GM18507 (cell line): ENCODE results near the gene FOXP2.
"Not testable (repeated sequence)": the region's sequence is repeated elsewhere in the genome, so short reads cannot be mapped to it uniquely, and the experiment has no call there.

Experiments used
- DNase-seq: peaks from one replicate; pipeline ENCODE4 v3.0.0; 2011; ENCODE audit warnings: low read depth; ENCODE audit not compliant: insufficient read length; ENCODE audit errors: extremely low spot score
- FAIRE-seq: peaks from 2 replicates; lab custom pipeline; 2011; peaks lifted over from hg19 to GRCh38; lab: Jason Lieb, UNC

The FOXP2 gene

GRCh38 chr7:114419441-114420272 is 5.0 kb downstream of the FOXP2 start:
- DNase-seq: no peak
- no peak for FAIRE-seq

- no peak for FAIRE-seq
- no peak for DNase-seq
Observed at GRCh38 chr7:114422507-114423501, 8.2 kb downstream of the FOXP2 start.

DNA sequence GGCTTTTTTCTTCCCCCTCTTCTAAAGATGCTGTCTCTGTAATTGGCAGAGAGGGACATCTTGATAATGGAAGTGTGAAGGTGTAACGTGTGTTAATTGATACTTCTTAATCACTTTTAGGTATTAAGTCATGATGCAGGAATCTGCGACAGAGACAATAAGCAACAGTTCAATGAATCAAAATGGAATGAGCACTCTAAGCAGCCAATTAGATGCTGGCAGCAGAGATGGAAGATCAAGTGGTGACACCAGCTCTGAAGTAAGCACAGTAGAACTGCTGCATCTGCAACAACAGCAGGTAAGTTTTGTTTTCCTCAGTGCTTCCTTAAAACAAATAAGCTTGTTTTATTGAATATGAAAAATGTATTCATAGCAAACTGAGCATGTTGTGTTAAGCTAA is 11.8 kb downstream of the FOXP2 start:
- DNase-seq (no peak), FAIRE-seq (no peak)

GRCh38 chr7:114426824-114427223 is 12.2 kb downstream of the FOXP2 start:
- DNase-seq (no peak), FAIRE-seq (no peak)

DNA sequence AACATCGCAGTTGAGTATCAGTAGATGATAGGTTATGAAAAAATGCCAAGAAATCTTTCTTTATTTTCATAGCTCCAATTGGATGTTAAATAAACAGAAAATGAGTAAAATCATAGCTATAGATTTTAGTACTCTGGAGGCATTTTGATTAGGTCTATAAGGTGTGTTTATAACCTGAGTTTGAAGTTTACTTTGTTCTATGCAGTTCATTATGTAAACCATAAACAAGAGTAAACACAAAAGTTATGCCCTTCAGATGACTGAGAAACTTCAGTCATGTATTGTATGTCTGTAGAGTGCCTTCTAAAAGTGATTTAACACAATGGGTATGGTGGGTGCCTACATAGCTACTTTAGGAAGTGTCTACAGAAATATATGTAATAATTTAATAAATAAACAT is 13.6 kb downstream of the FOXP2 start:
- no peak for FAIRE-seq
- DNase-seq: no peak

- FAIRE-seq (no peak), DNase-seq (no peak)
Observed at GRCh38 chr7:114431189-114431588, 16.6 kb downstream of the FOXP2 start.

DNA sequence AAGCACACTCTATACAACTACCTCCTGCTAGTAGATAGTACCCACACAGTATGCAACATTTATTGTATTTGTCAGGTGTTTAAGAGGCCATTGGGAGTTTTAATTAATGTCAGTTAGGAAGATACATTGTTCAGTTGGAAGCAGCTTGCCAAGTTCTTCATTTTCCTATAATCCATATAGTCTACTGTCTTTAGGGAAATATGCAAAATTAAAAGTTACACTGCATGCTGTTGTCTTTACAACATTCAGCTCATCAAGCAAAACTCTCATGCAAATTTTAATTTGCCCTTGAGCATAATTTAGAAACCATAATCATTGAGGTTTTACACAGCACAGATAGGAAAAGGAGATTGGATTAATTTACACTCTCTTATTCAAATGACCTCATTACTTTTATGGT is 17.4 kb downstream of the FOXP2 start:
- DNase-seq (no peak), FAIRE-seq (no peak)

DNA sequence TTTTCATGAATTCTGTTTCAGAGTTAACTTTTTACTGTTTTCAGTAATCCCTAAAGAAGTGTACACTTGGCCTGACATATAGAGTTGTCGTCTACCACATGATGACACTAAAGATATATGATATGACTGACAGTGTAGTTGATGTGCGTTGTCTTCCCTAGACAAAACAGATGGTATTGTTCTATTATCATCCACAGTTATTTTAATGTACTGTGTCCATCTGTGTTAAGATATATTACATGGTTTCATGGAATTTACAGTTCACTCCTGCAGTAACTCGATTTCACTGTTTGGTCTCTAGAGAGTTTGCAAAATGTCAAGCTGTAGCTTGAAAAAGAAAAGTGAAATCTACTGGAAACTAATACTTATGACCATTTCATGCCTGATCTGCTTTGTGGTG is 18.1 kb downstream of the FOXP2 start:
- FAIRE-seq (no peak), DNase-seq (no peak)

DNA sequence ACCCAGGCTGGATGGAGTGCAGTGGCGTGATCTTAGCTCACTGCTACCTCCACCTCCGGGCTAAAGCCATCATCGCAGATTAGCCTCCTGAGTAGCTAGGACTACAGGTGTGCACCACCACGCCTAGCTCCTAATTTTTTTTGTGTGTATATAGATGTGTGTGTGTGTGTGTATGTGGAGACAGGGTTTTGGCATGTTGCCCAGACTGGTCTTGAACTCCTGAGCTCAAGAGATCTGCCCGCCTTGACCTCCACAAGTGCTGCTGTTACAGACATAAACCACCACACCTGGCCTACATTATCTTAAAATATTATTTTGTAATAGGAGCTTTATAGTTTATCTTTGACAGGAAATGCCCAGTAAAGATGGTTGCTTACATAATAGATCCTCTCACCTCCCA is 25.0 kb downstream of the FOXP2 start:
- FAIRE-seq (no peak), DNase-seq (no peak)

GRCh38 chr7:114440927-114441326 is 26.3 kb downstream of the FOXP2 start:
- not testable (repeated sequence) for FAIRE-seq, DNase-seq

GRCh38 chr7:114444196-114444595 is 29.6 kb downstream of the FOXP2 start:
- FAIRE-seq (no peak), DNase-seq (no peak)

DNA sequence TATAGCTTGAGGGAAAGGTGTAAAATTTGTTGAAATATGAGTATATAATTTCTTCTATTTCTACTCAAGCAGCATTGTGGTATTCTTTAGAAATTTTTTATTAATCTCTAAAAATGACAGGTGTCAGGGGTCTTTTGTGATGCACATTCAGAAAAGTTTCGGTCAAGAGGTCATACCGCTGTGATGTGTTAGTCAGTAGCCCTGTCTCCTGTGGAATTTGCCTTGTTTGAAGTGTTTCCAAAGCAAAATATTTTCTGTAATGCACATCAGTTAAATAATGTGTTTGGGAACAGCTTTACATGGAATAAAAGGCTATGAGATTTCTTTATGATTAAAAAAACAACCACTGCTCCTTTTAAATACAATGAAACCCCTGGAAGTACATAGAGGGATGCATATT is 35.8 kb downstream of the FOXP2 start:
- FAIRE-seq (no peak), DNase-seq (no peak)

DNA sequence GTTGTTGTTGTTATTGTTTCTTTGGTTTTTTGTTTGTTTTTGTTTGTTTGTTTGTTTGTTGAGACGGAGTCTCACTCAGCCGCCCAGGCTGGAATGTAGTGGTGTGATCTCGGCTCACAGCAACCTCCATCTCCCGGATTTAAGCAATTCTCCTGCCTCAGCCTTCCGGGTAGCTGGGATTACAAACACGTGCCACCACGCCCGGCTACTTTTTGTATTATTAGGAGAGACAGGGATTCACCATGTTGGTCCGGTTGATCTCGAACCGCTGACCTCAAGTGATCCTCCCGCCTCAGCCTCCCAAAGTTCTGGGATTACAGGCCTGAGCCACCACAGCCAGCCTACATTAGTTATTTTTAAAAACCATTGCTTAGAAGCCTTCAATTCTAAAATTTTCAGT is 45.0 kb downstream of the FOXP2 start:
- FAIRE-seq (no peak), DNase-seq (no peak)

DNA sequence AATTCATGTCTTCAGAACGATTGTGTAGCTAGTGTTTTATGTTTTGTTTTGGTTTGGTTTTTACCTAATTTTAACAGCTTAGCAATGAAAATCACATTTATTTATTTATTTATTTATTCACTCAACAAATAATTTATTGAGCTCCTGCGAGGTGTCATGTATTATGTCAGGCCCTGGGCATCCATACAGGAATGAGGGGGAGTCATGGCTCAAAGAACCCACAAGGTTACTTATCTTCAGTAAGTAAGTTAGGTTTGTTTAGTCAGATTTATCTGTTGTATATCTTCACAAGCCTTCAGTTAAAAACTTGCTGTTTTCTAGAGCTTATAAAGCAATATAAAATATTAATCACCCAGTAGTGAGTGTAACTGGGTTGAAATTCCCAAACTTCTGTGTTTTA is 45.4 kb downstream of the FOXP2 start:
- no peak for FAIRE-seq
- no peak for DNase-seq

DNA sequence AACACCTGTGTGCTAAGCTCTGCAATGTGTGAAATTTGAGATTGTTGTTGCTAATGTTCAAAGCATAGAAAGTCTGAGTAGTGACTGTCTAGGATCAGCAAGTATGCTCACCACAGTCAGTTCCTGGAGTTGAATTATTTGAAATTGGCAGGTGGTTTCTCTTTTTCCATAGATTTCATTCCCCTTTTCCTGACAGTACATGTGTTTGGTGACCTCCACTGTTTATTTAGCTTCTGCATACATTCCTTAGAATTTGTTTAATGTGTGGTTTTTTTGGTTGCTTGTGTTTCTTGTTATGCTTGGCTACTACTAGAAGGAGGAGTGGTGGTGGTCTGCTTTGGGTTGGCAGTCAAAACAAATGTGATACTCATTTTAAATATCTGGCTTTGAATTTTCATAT is 52.3 kb downstream of the FOXP2 start:
- DNase-seq (no peak), FAIRE-seq (no peak)

DNA sequence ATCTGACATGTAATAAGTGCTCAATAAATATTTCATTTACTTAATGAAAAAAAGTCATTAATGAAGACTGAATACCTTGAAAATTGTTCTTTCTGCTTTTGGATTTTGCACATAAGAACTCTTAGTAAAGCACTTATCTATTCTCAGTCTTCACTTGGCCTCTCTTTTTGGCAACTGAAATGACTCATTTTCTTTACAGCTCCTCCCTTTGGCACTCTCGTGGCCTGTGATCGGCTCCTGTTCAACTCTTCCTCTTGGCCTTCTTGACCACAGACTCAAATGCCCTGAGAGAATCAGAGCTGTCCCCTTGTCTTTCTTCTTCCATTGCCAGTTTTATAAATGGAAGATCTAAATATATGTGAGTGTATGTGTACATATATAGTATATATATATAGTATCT is 54.2 kb downstream of the FOXP2 start:
- FAIRE-seq (no peak), DNase-seq (no peak)

DNA sequence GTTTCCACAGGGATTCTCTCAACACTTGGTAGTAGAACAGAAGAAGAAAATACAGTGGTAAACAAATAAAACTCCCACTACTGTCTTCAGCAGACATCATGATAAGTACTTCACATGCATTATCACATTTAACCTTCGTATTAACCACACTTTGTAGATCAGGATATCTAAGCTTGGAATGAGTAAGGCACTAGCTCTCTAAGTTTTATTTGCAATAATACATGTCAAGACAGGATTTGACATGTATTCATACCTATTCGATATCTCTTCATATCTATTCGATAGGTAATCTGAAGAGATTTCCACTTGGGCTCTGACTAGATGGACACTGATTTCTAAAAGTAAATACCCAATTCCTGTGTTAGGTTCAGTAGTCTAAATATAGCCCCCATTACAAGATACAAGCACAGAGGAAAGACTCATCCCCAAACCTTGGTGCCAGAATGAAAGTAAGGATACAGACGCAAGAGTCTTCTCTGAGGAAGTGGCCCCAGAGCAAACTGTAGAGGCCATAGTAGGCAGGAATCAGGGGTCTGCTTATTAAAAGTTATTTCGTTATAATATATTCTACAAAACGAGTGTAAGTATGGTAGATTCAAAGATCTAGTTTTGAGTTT is 58.4 kb downstream of the FOXP2 start:
- DNase-seq: no peak
- no peak for FAIRE-seq

- DNase-seq: no peak
- FAIRE-seq: no peak
Observed at GRCh38 chr7:114478384-114478783, 63.8 kb downstream of the FOXP2 start.

DNA sequence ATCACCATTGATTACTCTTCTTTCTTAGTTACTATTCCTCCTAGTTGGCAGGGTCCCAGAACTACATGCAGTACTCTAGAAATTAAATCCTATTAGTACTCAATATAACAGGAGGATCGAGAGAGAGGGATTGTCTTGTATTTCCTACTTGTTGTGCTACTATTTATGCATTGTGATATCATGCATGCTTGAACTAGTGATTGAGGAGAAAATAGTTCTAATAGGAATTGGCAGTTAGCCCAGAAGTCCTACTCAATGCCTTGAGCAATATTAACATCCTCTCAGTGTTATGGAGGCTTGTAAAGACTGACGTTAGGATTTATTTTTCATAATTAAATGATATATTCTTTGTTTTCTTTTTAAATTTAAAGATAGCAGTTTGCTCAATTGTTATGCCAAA is 67.4 kb downstream of the FOXP2 start:
- DNase-seq (no peak), FAIRE-seq (no peak)

DNA sequence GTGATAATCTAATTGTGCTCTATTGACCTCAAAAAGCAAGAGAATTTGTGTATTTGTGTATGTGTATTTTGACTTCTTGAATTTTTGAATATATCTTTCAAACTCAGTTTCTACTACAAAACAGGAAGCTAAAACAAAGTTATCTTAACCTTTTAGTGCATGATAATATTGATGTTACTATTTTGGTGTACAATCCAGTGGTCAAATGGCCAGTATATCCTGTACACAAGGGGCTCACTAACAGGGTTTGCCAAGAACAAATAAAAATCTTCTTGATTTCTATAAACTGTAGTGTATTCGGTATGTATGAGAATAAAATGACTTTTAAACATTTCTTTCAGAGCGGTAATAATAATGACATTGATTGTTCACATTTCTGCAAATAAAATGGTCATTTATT is 69.6 kb downstream of the FOXP2 start:
- DNase-seq (no peak), FAIRE-seq (no peak)
